GM18867 (cell line): ENCODE data around the gene ADNP2.

Experiments used
- ATAC-seq: cut with Tn5 transposase; IDR thresholded peaks from one replicate; pipeline ENCODE4 v1.9.1; 2021; ENCODE audit warnings: mild to moderate bottlenecking, moderate library complexity; ENCODE audit not compliant: unreplicated experiment

ADNP2 gene

GRCh38 chr18:80169607-80170006, 60.5 kb downstream of the ADNP2 start:
- ATAC-seq, result no peak

GRCh38 chr18:80170395-80171053, 61.5 kb downstream of the ADNP2 start:
- no peak for ATAC-seq

DNA sequence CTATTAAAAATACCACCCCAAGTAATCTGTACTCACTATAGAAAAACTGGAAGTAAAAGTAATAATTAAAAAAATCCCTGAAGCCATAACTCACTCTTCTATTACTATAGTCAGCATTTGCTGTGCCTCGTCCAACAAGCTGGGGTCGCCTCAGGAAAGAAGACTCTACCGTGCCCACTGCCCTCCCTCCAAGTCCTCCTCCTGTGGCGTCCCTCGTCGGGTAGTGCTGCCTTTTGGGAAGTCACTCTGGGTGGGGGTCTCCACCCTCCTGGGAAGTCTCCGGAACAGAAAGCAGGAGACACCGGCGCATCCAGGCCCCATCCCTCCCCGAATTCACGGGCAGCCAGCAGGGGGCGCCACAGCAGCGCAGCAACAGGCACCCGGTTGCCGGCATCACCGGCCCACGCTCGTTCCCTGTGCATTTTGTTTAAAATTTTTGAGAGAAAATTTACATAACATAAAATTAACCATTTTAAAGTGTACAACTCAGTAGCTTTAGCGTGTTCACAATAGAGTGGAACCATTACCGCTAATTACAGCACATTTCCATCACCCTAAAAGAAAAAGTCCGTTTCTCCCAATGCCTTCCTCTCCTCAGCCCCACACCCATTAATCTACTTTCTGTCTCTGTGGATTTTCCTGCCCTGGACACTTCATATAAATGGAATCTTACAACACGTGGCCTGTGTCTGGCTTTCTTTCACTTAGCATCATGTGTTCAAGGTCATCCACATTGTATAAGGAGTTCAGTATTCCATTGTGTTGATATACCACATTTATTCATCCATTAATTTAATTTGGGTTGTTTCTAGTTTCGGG, 62.2 kb downstream of the ADNP2 start:
- ATAC-seq, result no peak

DNA sequence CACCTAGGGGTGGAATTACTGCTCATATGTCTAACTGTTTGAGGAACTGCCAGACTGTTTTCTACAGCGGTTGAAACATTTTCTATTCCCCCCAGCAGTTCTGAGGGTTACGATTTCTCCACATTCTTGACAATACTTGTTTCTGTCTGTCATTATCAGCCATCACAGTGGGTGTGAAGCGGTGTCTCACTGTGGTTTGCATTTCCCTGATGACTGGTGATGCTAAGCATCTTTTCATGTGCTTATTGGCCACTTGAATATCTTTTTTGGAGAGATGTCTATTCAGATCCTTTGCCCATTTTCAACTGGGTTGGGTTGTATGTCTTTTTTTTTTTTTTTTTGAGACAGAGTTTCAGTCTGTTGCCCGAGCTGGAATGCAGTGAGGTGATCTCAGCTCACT, 63.0 kb downstream of the ADNP2 start:
- ATAC-seq, result no peak

DNA sequence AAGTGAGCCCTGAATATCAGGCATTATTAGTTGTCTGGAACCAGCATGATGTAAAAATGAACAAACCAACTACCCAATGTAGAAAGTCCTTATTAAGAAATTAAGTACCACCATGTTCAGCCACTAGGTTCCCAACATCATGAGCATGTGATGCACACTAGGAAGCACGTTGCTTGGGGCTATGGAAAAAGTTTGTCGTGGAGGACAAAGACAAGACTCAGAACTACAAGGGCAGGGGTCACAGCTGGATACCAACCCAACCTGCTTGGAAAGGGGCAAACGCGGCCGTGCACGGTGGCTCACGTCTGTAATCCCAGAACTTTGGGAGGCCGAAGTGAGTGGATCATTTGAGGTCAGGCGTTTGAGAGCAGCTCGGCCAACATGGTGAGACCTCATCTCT, 64.0 kb downstream of the ADNP2 start:
- no peak for ATAC-seq

DNA sequence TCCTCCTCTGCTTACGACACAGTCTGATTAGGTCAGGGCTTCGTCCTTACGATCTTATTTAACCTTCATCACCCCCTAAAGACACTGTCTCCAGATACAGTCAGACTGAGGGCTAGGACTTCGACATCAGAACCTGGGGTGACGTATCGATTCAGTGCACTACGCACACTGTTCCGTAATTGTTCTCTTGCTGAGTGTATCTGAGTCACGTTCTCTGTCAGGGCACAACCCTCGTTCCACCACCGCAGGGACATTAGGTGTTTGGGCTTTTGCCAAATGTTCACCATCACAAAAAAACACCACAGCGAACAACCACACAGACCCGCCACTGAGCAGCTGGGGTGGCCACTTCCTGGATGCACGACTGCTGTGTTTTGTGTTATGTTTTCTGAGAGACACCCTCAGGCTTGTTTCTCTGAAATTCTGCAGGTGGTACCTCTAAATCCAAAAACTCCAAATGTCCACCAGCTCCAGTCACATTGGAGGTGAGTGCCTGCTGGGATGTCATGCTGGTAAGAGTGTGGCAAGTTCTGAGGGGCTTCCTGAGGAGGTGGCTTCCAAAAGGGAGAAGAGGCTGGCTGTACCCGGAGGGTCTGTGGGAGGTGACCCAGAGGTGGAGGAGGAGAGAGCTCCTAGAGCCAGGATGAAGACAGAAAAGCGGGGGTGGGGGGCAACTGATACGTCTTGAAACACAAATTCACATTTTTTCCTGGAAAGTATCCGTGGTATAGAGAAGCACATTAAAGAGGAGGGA, 66.6 kb downstream of the ADNP2 start:
- ATAC-seq, result no peak

DNA sequence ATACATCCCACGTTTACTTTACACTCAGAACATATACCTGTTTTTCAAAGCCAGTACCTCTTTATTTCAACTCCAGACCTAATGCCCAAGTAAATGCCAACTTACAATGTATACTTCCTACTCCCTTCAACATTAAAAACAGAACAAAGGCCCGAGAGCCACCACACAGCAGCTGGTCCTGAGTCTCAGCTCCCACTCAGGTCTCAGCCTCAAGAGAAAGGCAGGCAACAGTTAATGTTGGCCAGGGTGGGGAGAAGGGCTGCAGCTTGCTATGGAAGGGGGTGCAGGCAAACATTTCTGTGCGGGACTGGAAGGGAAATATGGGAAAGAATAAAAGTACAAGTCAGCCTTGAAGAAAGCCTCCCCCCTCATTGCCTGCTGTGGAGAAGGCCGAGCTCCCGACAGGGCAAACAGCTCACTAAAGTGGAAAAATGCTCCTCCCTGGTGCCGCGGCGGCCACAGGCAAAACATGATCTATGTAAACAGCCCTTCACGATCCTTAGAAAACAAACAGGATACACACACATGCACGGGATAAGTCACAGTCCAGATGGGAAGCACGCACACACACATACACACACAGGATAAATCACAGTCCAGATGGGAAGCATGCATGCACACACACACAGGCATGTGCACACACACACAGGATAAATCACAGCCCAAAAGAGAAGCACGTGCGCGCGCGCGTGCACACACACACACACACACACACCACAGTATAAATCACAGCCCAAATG, 67.4 kb downstream of the ADNP2 start:
- ATAC-seq, result no peak

GRCh38 chr18:80177128-80177527, 68.1 kb downstream of the ADNP2 start:
- no peak for ATAC-seq

GRCh38 chr18:80178935-80179818, 70.1 kb downstream of the ADNP2 start:
- ATAC-seq, result peak; percentile 49

DNA sequence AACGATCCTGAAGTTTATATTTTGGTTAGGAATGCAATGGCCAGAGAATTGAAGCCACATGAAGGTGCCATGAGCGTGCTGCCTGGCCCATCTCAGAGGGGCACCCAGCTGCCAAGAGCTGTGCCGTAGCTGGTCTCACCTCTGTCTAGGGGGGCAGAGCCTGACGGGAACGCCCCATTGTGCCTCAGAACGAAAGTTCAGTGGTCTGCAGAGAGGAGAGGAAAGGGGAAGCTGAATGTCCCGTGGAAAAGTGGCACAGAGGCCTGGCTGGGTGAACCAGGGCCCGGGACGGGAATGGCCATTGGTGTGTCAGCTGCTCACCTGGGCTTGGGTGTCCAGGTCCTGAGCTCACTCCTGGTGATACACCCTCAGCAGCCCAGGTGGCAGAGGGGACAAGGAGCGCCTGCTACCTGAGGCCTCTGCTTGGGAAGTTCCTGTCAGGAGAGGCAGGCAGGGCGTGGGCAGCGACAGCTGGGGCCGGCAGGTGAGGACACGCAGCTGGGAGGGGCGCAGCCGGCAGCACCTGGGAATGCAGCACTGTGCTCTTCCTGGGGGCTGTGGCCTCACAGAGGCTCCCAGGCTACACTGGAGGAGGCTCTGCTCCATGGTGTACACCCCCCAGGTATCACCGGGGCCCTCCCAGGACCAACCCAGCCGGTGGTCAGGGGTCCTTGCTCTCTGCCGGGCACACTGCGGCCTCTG, 70.9 kb downstream of the ADNP2 start:
- ATAC-seq, result peak; percentile 62

DNA sequence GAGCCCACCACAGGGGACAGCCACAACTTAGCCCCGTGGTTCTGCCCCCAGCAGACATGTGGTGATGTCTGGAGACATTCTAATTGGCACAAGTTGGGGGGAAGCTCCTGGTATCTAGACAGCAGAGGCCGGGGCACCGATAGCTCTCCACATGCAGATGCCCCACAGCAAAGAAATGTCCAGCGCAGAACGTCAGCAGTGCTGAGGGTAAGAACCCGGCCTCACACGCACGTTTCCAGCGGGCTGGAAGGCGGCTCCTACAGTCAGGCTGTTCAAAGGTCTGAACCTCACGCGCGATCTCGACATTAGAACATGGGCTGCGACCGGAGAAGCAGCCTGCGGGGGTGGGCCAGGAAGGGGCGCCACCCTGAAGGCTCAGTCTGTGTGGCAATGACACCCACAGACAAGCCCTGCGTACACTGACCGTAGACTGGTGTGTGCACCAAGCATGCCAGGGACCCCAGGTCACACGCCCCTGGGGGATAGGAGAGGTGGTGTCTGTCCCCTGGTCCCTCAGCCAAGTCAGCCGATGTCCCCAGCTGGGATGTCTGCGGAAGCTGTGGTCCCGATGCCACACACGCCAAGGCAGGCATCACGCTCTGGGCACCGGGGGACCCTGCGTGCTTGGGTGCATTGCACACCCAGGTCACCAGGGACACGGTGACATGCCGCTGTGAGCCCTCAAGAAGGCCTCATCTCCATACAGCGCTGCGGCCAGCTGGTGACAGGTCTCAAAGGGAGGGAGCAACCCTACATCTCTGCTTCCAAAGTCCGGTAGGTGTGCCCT, 71.9 kb downstream of the ADNP2 start:
- ATAC-seq, result no peak

GRCh38 chr18:80181642-80182461, 72.8 kb downstream of the ADNP2 start:
- ATAC-seq, result no peak

DNA sequence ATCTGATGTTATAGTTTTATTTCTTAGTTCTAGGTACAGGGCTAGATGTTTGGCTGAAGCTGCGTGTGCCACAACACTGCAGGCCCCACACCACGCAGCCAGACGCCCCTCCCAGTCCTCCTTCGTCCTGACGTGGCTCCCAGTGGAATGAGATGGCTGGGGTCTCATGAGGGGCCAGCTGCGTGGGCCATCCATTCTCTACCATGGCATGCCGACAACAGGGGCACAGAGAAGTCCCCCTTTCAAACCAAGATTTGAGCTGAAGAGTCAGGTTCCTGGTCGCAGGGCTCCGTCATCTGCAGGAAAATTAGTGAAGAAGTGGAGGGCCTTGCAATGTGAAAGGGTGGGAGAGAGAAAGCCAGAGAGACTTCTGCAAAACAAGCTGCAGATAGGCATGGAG, 73.8 kb downstream of the ADNP2 start:
- ATAC-seq, result no peak

GRCh38 chr18:80183273-80184050, 74.4 kb downstream of the ADNP2 start:
- ATAC-seq, result no peak

DNA sequence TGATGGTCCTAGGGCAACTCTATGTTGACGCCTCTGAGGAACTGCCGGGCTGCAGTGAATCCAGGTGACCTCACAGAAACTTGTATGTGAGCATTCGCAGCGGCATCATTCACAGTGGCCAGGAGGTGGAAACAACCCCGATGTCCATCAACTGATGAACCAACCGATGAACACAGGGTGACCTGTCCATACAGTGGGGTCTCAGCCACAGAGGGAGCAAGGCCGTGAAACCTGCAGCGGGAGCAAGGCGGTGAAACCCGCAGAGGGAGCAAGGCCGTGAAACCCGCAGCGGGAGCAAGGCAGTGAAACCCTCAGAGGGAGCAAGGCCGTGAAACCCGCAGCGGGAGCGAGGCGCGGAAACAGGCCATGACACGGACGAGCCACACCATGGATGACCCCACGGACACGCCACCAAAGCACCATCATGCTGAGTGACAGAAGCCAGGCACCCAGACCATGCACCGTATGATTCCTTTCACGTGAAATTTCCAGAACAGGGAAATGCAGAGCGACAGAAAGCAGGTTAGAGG, 75.2 kb downstream of the ADNP2 start:
- no peak for ATAC-seq

DNA sequence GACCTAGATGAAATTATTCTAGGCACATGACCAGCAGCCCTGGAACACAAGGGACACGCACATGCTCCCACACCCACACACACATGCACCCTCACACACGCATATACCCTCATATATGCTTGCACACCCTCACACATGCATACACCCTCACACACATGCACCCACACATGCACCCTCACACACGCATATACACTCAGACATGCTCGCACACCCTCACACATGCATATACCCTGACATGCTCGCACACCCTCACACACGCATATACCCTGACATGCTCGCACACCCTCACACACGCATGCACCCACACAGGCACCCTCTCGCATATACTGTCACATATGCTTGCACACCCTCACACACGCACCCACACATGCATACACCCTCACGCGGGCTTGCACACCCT, 76.5 kb downstream of the ADNP2 start:
- ATAC-seq, result no peak
